NCI-H2107 (cell line): Measurements from ENCODE around the gene DNAJC5G.
"Not testable (repeated sequence)": the region's sequence is repeated elsewhere in the genome, so short reads cannot be mapped to it uniquely, and the experiment has no call there.

Experiments
- DNase-seq: peaks from one replicate; lab custom pipeline; 2025; lab: John Stamatoyannopoulos, UW

The DNAJC5G gene

DNA sequence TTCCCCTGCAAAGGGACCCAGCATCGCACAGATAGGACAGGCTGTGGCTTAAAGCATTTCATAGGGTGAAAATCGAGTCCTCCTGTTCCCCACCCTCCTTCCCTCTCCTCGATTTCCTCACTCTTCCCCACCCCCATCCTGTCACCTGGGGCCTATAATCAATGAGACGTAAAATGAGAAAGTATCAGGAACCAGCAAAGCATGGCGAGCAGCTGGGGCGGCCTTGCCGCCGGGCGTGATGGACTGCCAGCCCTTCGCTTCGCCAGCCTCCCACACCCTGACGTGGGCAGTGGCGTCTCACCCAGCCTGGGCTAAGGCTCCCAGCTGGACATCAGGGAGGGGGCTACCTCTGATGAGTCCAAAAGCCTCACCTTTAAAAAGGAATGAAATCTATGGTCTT is 23.5 kb upstream of the DNAJC5G start:
- no peak for DNase-seq

GRCh38 chr2:27255187-27255586 is 20.0 kb upstream of the DNAJC5G start:
- no peak for DNase-seq

- no peak for DNase-seq
Observed at GRCh38 chr2:27255660-27256059, 19.6 kb upstream of the DNAJC5G start.

- DNase-seq: no peak
Observed at GRCh38 chr2:27256855-27257454, 18.3 kb upstream of the DNAJC5G start.

GRCh38 chr2:27258051-27258450 is 17.2 kb upstream of the DNAJC5G start:
- DNase-seq: no peak

DNA sequence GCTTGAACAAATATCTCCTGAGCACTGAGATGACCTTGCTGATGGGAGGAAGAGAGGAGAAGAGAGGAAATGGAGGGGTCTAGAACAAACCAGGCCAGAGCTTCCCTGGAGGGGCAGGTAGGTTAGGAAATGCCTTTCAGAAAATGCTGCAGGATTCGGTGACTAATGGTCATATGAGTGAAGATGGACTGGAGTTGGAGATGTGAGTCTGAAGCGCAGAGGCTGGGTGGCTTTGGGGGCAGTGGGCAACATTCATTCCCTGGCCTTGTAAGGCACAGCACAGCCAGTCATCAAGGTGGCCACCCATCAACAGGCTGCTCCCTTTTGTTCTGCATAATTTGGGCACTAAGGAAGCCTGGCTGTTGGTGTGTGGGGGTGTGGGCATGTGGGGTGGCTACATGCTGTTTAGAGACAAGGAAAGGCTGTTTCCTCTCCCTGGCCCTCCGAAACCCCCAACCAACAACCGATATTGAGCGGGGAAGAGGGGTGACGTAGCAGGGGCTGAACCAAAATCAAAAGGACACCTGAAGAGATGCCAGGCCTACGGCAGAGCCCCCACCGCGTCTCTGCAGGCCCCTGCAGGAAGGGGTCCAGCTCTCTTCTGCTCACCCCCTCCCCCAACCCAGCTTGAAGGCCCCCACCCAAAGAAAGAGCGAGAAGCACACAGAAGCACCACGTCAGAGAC is 13.8 kb upstream of the DNAJC5G start:
- no peak for DNase-seq

DNA sequence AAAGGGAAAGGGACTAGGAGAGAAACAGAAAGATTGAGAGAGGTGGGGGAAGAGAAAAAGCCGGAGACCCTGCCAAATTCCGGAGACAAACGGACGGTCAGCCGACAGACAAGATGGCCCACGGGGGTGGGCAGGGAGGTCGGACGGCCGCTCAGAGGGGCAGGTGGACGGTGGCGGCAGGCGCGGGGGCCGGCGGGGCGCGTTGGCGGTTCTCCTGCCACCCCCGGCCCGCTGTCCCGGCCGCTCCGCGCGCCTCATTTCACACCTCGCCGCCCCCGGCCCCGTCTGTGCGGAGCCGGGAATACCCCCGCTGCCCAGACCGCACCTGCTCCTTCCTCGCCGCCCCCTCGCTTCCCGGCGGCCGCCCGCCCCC is 13.3 kb upstream of the DNAJC5G start:
- DNase-seq: no peak

DNA sequence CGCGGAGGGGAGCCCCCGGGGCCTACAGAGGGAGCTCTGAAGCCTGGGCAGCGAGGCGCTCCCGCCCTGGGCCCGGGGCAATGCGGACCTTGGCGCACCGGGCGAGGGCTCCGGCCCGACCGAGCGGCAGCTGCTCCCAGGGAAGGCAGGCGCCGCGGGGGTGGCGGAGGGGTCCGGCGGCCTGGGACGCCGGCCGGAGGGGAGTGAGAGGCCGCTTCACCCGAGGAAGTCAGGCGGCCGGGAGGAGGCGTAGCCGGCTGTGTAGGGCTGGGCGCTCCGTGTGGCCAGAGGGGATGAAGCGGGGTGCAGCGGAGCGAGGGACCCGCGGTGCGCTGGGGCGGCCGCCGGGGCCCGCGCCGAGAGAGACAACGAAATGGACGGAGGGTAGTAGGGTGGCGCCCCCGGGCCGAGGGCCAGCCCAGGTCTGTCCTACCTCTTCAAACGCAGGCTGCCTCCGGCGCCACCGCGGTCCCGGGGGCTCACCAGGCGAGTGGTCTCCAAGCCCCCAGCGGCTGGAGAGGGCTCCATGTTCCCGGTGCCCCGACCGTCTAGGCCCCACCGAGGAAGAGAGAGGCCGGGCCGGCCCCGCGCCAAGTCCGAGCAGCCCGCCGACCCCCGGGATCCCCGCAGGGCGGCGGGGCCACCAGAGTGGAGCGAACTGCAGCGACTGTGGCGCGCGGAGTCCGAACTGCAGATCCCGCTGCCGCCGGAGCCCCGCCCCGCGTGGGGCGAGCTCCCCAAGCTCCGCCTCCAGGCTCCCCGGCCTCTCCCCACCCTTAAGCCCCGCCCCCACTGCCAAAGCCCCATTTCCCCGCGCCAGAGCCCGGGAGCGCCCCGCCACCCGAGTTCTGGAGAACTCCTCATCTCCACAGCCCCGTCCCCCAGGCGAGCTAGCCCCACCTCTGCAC is 12.6 kb upstream of the DNAJC5G start, which contains the start of gene SLC30A3:
Gene SLC30A3 (minus strand): TSS at position 669 of the 908 bp plus-strand sequence. CDS start 141 bp downstream, at position 528.
- no peak for DNase-seq

DNA sequence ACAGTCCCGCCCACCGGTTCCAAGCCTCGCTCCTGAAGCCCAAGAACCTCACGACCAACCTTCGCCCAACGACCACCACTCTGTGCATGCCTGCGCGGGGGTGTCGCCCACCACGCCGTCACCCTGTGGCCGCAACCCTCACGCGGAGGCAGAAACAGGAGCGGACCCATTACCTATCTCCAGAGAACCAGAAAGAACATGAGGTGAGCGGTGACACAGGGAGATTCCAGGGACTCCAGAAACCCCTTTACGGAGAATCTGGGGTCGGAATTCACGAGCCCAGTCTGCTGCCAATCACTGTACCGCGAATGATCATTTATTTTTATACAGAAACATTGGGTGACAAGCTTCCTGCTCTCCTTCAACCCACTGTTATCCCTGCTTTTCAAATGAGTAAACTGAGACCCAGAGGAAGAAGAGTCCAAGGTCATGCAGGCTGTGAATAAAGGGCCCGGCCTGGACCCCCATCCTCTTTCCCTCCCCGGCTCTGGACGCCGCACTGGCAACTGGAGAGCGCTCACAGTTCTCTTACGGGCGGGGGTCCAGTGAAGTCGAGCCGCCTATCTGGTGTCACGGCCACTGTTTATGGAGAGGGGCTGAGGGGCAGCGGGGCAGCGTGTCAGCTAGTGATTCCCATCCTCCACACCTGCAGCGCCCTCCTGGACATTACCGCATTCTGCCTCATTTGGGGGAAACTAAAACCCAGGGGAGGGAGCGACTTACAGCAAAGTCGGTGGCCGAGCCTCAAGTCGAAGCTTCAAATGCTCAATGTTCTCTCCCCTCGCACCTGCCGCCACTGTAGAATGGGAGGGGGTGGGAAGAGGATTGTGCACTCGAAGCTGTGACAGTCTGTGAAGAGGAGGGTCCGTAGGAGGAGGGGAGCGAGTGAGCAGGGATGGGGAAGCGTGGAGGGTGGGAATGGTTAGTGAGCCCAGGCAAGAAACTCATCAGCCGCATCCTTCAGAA is 11.7 kb upstream of the DNAJC5G start:
- no peak for DNase-seq

DNA sequence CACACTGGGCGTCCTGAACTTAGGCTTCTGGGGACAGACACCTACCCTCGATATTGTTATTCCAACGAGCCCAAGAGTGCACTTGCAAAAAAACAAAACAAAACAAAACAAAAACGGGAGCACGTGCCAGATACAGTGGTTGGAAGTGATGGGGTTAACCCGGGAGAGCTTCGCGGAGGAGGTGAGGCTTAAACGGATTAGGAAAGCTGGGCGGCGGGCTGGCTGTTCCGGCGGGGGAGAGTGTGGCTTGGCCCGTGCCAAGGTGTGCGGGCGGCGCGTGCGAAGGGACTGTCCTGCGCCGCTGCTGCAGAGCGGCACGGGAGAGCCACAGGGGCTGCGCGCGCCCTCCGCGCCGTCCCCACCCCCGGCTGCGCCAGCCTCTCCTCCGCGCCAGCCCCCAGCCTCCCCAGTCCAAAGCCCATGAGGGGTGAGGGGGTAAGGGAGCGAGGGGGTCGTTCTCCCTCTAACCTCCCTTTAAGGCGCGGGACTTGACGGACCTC is 10.9 kb upstream of the DNAJC5G start:
- no peak for DNase-seq

- peak; percentile 67 for DNase-seq
Observed at GRCh38 chr2:27264753-27265535, 10.3 kb upstream of the DNAJC5G start.

DNA sequence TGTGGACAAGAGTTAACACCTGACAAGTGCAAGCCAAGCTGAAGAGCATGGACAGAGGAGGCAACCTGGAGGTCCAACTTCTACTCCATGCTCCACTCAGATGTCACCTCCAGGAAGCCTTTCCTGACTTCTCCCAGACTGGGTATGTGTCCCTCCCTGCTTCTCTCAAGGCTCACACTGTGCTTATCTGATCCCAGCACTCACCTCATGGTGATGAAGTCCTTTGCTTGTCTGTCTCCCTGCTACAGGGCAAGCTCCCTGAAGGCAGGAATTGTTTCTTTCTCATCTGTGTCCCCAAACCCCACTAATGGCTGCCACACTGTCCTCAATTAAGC is 9.7 kb upstream of the DNAJC5G start:
- DNase-seq: no peak

GRCh38 chr2:27268296-27268695 is 6.9 kb upstream of the DNAJC5G start:
- DNase-seq: not testable (repeated sequence)

DNA sequence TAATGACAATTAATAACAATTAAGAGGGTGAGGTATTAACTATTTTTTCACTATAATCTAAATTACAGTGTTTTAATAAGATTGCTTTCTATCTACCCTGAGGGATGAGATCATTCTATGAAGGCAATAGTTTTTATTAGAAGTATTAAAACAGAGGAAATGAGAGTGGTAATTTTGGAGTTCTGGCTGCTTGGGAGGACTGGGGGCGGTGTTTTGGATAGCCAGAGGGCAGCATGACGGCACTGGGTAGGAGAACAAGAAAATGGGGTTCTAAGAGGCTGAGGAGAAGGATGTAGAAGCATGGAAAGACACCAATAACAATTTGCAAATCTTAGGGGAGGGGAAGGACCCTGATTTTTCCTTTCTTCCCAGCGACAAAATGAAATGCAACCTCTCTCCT is 5.1 kb upstream of the DNAJC5G start:
- no peak for DNase-seq

- no peak for DNase-seq
Observed at GRCh38 chr2:27270670-27271069, 4.6 kb upstream of the DNAJC5G start.

DNA sequence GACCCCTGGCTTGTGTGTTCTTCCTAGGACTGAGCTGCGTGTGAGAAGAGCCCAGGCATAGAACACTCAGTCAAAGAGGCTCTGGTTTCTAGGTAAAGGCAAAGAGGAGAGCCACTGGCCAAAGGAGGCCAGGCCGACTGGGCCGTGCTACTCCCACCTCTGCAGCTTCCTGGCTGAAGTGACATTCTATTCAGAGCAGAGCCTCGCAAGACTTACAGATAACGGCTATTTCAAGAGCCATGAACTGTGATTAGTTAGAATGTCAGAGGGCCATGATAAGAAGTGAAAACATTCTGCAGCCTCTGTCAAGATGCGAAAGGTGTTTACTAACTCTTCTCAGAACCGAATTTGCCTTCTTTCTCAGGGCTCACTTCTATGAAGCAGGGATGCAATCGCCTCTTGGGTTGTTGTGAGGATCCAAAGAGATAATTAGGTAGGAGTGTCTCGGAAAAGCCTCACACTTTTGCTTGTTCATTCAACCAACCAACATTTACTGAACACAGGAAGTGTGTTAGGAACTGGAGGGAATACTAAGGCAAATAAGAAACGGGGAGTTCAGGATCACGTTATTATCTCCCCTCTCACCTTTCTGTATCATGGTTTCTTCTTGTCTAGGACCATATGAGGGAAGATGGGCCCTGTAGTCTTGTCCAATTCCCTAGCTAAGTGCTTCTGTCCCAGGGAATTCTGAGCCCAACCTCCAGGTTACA is 3.4 kb upstream of the DNAJC5G start:
- DNase-seq: no peak

- DNase-seq: not testable (repeated sequence)
Observed at GRCh38 chr2:27272537-27273522, 2.4 kb upstream of the DNAJC5G start.

DNA sequence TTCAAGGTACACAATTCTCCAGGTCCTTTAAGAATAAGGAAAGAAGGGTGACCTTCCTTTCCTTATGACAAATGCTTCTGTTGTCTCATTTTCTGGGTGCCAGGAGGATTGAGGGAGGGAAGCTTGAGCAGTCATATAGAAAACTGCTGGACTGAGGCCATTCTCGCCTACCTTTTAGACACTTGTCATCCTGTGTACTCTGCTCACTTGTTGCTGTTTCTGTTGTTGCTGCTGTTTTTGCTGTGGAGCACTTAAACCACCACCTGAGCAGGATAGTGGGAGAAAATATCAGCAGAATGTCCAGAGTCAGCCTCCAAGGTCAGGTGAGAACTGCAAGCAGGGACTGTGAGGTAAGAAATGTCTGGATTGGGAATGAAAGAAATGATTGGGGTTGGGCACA is 2.8 kb downstream of the DNAJC5G start:
- no peak for DNase-seq

DNA sequence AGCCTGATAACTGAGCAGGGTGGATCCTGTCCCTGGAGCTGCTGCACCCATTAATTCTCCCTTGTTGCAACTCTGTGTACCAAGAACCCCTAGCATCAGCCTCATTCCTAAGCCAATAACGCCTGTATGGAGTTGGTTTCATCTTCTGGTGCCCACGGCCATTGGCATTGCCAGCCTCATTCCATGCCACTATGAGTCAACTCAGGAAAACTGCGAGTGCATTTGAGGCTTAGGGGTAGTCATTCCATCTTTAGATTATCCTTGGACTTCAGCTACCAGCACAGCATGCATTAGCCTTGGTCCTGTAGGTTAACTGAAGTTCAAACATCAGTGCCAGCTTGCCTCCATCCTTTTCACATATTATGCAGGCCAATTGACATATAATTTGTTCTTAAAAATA is 5.6 kb downstream of the DNAJC5G start:
- no peak for DNase-seq
